Measurements from ENCODE around the gene SLC39A1.

- no peak for TF ChIP-seq POLR2A (IDR thresholded peaks at IDR 0.05)
- TF ChIP-seq CTCF (IDR thresholded peaks at IDR 0.05) = no peak
Observed at GRCh38 chr1:153940756-153941155, 22.6 kb downstream of the SLC39A1 start.
